ENCODE measurements around the gene MAGI1.
"Not testable (repeated sequence)": the region's sequence is repeated elsewhere in the genome, so short reads cannot be mapped to it uniquely, and the experiment has no call there.

Gene MAGI1

GRCh38 chr3:66037986-66038369, 740 bp downstream of the MAGI1 start:
- no peak for DNase-seq

GRCh38 chr3:66037330-66037985, 1.3 kb downstream of the MAGI1 start:
- DNase-seq, result no peak

- no peak for DNase-seq
Measured at GRCh38 chr3:66036586-66037148, 2.1 kb downstream of the MAGI1 start.

- DNase-seq, result no peak
Measured at GRCh38 chr3:66035763-66036477, 2.8 kb downstream of the MAGI1 start.

- no peak for DNase-seq
Measured at GRCh38 chr3:66033241-66034138, 5.2 kb downstream of the MAGI1 start.

GRCh38 chr3:66031102-66031698, 7.5 kb downstream of the MAGI1 start:
- DNase-seq, result no peak

GRCh38 chr3:66029443-66029842, 9.3 kb downstream of the MAGI1 start:
- DNase-seq, result no peak

- no peak for DNase-seq
Measured at GRCh38 chr3:66029014-66029413, 9.7 kb downstream of the MAGI1 start.

- no peak for DNase-seq
Measured at GRCh38 chr3:66028457-66028856, 10.3 kb downstream of the MAGI1 start.

GRCh38 chr3:66027099-66027498, 11.6 kb downstream of the MAGI1 start:
- DNase-seq, result not testable (repeated sequence)

- DNase-seq, result no peak
Measured at GRCh38 chr3:66023738-66024385, 14.9 kb downstream of the MAGI1 start.

- DNase-seq, result no peak
Measured at GRCh38 chr3:66023229-66023628, 15.5 kb downstream of the MAGI1 start.

- DNase-seq, result no peak
Measured at GRCh38 chr3:66021731-66022131, 17.0 kb downstream of the MAGI1 start.

GRCh38 chr3:66019896-66020295, 18.8 kb downstream of the MAGI1 start:
- no peak for DNase-seq

- no peak for DNase-seq
Measured at GRCh38 chr3:66018057-66019033, 20.4 kb downstream of the MAGI1 start.

GRCh38 chr3:66017591-66017990, 21.1 kb downstream of the MAGI1 start:
- DNase-seq, result no peak

- DNase-seq, result no peak
Measured at GRCh38 chr3:66017084-66017483, 21.6 kb downstream of the MAGI1 start.

GRCh38 chr3:66015841-66016240, 22.9 kb downstream of the MAGI1 start:
- no peak for DNase-seq

- DNase-seq, result no peak
Measured at GRCh38 chr3:66014651-66015050, 24.1 kb downstream of the MAGI1 start.

GRCh38 chr3:66014056-66014455, 24.7 kb downstream of the MAGI1 start:
- DNase-seq, result no peak

GRCh38 chr3:66012711-66013110, 26.0 kb downstream of the MAGI1 start:
- no peak for DNase-seq

All from cortex of kidney (tissue), 1 donor.